Coronary artery (tissue), 2 donors: Measurements from ENCODE around the gene BTBD7.
A peak's percentile ranks its signal among the peaks of the same experiment; 100 is the strongest.

ENCODE experiments used
- DNase-seq: peaks from one replicate; pipeline ENCODE4 v3.0.0-alpha.2; 2017; ENCODE audit warnings: low spot score
- H3K27ac ChIP-seq, 2 donors: fragments of 200-600 bp; sonication (generic); one replicate each; pipeline ENCODE4 v1.5.1; 2016 to 2019
- H3K4me3 ChIP-seq: fragments of 200-600 bp; sonication (generic); 2 replicates; pipeline ENCODE4 v1.5.1; 2016; ENCODE audit warnings: mild to moderate bottlenecking, moderate library complexity
- TF ChIP-seq, protein P1 (sequence below): fragments of 200-600 bp; sonication (generic); IDR thresholded peaks from one replicate; pipeline ENCODE4 v1.5.1; 2019; ENCODE audit warnings: antibody characterized with exemption

The BTBD7 gene

GRCh38 chr14:93231129-93231979 lies 101.5 kb downstream of the BTBD7 start:
- no peak overlapping the region for H3K27ac ChIP-seq
- TF ChIP-seq, protein P1, sequence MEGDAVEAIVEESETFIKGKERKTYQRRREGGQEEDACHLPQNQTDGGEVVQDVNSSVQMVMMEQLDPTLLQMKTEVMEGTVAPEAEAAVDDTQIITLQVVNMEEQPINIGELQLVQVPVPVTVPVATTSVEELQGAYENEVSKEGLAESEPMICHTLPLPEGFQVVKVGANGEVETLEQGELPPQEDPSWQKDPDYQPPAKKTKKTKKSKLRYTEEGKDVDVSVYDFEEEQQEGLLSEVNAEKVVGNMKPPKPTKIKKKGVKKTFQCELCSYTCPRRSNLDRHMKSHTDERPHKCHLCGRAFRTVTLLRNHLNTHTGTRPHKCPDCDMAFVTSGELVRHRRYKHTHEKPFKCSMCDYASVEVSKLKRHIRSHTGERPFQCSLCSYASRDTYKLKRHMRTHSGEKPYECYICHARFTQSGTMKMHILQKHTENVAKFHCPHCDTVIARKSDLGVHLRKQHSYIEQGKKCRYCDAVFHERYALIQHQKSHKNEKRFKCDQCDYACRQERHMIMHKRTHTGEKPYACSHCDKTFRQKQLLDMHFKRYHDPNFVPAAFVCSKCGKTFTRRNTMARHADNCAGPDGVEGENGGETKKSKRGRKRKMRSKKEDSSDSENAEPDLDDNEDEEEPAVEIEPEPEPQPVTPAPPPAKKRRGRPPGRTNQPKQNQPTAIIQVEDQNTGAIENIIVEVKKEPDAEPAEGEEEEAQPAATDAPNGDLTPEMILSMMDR = no peak
- H3K4me3 ChIP-seq = peak overlapping the region; percentile 70
- no peak for DNase-seq

GRCh38 chr14:93230539-93230938 lies 102.3 kb downstream of the BTBD7 start:
- no peak for DNase-seq
- peak overlapping the region; percentile 70 for H3K4me3 ChIP-seq
- H3K27ac ChIP-seq = no peak overlapping the region
- TF ChIP-seq, protein P1 = no peak

- TF ChIP-seq, protein P1 = no peak
- H3K4me3 ChIP-seq = no peak overlapping the region
- DNase-seq = no peak
- no peak overlapping the region for H3K27ac ChIP-seq
Observed at GRCh38 chr14:93228550-93228949, 104.3 kb downstream of the BTBD7 start.

GRCh38 chr14:93223565-93223964 lies 109.3 kb downstream of the BTBD7 start:
- Histone ChIP-seq H3K4me3 (no peak overlapping the region), H3K27ac (no peak overlapping the region)
- no peak for DNase-seq
- TF ChIP-seq, protein P1 = no peak

DNA sequence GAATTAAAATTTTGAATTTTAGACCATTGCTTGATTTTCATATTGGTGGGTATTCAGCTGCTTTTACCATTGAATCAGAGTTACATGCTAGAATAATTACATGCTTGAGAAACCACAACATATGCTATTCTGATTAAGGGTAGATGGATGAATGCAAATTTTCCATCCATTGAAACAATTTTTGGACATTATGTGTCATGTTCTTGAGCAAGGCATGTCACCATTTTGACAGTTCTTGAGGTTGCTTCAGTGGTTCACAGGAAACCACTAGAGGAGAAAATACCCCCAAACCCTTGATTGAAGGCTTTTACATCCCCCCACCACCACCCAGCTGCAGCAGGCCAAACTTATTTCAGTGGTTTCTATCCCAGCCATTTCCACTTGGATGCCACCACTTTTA lies 112.3 kb downstream of the BTBD7 start:
- TF ChIP-seq, protein P1 = no peak
- no peak overlapping the region for H3K4me3 ChIP-seq
- no peak for DNase-seq
- H3K27ac ChIP-seq = no peak overlapping the region

DNA sequence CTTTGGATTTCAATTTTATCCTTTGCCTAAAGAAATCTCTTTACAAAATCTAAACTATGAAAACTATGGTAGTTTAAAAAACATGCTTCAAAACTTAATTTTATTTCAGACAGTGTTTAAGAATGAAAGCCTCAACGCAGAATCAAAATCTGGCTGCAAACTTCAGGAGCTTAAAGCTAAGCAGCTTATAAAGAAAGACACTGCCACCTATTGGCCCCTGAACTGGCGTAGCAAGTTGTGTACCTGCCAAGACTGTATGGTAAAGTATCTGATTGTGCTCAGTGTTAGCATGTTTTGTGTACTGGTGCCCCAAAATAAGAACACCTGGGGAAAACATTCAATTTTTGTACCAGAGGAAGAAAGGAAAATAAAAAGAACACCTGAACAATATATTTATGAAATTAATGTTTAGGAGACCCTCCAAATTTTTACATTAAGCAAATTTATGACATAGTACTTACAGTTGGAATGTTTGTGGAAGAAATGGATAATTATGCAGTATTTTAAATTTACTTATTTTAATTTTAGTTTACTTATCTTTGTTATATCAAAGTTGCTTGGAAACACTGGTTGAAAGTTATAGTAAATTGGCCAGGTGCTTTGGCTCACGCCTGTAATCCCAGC lies 113.6 kb downstream of the BTBD7 start:
- no peak for DNase-seq
- TF ChIP-seq, protein P1 = no peak
- no peak overlapping the region for H3K4me3 ChIP-seq
- no peak overlapping the region for H3K27ac ChIP-seq

DNA sequence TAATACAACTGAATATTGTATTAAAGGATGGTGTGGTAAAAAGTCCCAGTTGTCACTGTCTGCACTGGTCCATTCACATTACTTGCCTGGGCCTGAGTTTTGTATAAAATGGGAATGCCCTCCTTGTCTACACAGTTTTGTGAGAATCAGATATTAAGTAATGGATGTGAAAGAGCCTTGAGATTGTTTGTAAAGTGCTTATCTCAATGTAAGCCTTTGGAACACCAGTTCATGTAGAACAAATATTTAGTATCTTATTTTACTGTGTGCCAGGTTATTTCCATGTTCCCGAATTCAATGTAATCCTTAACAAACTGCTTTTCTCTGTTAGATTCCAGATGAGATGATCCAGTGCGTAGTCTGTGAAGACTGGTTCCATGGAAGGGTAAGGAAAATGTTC lies 118.2 kb downstream of the BTBD7 start:
- no peak overlapping the region for H3K27ac ChIP-seq
- no peak overlapping the region for H3K4me3 ChIP-seq
- no peak for DNase-seq
- TF ChIP-seq, protein P1 = no peak
